RWPE2 (cell line): ENCODE measurements around the gene ZNF823.
"Not testable (repeated sequence)": the region's sequence is repeated elsewhere in the genome, so short reads cannot be mapped to it uniquely, and the experiment has no call there.

Experiments used
- ATAC-seq: fragments of 200-7000 bp; cut with Tn5 transposase; 3 replicates; pipeline ENCODE4 v1.9.1; 2021; ENCODE audit warnings: low read depth
- DNase-seq: peaks from one replicate; pipeline ENCODE4 v3.0.0-alpha.2; 2020; ENCODE audit warnings: low spot score
- H3K27ac ChIP-seq: fragments of 450-650 bp; 2 replicates; pipeline ENCODE4 v1.5.1; 2017; ENCODE audit warnings: mild to moderate bottlenecking; ENCODE audit not compliant: poor library complexity, severe bottlenecking
- H3K27me3 ChIP-seq: fragments of 250-450 bp; sonication (Bioruptor Pico); 2 replicates; pipeline ENCODE4 v1.5.1; 2021; ENCODE audit warnings: mild to moderate bottlenecking, moderate library complexity; ENCODE audit not compliant: insufficient read depth, poor library complexity, severe bottlenecking
- H3K36me3 ChIP-seq: fragments of 250-450 bp; sonication (Bioruptor Pico); 2 replicates; pipeline ENCODE4 v1.5.1; 2020; ENCODE audit warnings: low read depth, mild to moderate bottlenecking, moderate library complexity
- H3K4me1 ChIP-seq: fragments of 250-450 bp; sonication (Bioruptor Pico); 2 replicates; pipeline ENCODE4 v1.5.1; 2021; ENCODE audit warnings: mild to moderate bottlenecking, moderate library complexity; ENCODE audit not compliant: insufficient read depth, poor library complexity, severe bottlenecking
- H3K4me3 ChIP-seq: fragments of 250-450 bp; sonication (Bioruptor Pico); 2 replicates; pipeline ENCODE4 v1.5.1; 2021; ENCODE audit warnings: mild to moderate bottlenecking, moderate library complexity; ENCODE audit not compliant: severe bottlenecking
- H3K9me3 ChIP-seq: fragments of 250-450 bp; sonication (Bioruptor Pico); 2 replicates; pipeline ENCODE4 v1.5.1; 2021; ENCODE audit warnings: mild to moderate bottlenecking, moderate library complexity; ENCODE audit not compliant: severe bottlenecking
- TF ChIP-seq, protein P1 (sequence below): fragments of 450-650 bp; IDR thresholded peaks from one replicate; pipeline ENCODE4 v1.5.1; 2017; ENCODE audit warnings: mild to moderate bottlenecking, moderate library complexity; ENCODE audit not compliant: poor library complexity, severe bottlenecking

Gene ZNF823

DNA sequence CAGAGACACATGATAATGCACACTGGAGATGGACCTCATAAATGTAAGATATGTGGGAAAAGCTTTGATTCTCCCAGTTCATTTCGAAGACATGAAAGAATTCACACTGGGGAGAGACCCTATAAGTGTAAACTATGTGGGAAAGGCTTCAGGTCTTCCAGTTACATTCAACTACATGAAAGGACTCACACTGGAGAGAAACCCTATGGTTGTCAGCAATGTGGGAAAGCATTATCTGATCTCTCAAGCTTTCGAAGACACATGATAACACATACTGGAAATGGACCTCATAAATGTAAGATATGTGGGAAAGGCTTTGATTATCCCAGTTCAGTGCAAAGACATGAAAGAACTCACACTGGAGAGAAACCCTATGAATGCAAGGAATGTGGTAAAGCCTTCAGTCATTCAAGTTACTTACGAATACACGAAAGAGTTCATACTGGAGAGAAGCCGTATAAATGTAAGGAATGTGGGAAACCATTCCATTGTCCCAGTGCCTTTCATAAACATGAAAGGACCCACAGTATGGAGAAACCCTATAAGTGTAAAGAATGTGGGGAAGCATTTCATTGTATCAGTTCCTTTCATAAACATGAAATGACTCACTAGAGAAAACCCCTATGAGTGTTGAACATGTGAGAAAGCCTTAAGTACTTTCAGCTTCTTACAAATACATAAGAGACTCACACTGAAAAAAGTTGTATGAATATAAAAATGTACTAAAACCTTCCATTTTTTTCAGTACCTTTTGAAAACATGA is 42.7 kb upstream of the ZNF823 start:
- peaks cover 48% of the 10 kb centered on the region for H3K36me3 ChIP-seq
- H3K9me3 ChIP-seq: peaks cover 44% of the 10 kb centered on the region

DNA sequence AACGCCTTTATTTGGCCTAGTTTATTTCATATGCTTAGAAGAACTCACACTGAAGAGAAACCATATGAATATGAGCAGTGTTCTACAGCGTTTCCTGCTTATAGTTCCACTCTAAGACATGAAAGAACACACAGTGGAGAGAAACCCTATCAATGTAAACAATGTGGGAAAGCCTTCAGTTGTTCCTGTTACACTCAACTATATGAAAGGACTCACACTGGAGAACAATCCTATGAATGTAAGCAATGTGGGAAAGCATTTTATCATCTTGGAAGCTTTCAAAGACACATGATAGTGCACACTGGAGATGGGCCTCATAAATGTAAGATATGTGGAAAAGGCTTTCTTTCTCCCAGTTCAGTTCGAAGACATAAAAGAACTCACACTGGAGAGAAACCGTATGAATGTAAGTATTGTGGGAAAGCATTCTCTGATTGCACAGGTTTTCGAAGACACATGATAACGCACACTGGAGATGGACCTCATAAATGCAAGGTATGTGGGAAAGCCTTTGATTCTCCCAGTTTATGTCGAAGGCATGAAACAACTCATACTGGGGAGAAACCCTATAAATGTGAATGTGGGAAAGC is 41.8 kb upstream of the ZNF823 start:
- H3K9me3 ChIP-seq: peaks cover 46% of the 10 kb centered on the region
- H3K27me3 ChIP-seq: no peaks in the 10 kb centered on the region
- no peak for ATAC-seq
- H3K27ac ChIP-seq: no peak overlapping the region
- no peak for DNase-seq
- peaks cover 51% of the 10 kb centered on the region for H3K36me3 ChIP-seq
- no peak overlapping the region for H3K4me3 ChIP-seq
- H3K4me1 ChIP-seq: no peaks in the 10 kb centered on the region
- TF ChIP-seq, protein P1, sequence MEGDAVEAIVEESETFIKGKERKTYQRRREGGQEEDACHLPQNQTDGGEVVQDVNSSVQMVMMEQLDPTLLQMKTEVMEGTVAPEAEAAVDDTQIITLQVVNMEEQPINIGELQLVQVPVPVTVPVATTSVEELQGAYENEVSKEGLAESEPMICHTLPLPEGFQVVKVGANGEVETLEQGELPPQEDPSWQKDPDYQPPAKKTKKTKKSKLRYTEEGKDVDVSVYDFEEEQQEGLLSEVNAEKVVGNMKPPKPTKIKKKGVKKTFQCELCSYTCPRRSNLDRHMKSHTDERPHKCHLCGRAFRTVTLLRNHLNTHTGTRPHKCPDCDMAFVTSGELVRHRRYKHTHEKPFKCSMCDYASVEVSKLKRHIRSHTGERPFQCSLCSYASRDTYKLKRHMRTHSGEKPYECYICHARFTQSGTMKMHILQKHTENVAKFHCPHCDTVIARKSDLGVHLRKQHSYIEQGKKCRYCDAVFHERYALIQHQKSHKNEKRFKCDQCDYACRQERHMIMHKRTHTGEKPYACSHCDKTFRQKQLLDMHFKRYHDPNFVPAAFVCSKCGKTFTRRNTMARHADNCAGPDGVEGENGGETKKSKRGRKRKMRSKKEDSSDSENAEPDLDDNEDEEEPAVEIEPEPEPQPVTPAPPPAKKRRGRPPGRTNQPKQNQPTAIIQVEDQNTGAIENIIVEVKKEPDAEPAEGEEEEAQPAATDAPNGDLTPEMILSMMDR: no peak

More for the DNA sequence above, 42.7 kb upstream of the ZNF823 start:
- Histone ChIP-seq H3K4me1 (no peaks in the 10 kb centered on the region), H3K4me3 (no peak overlapping the region), H3K27ac (no peak overlapping the region), H3K27me3 (no peaks in the 10 kb centered on the region)
- TF ChIP-seq, protein P1: no peak
- ATAC-seq (no peak), DNase-seq (no peak)

DNA sequence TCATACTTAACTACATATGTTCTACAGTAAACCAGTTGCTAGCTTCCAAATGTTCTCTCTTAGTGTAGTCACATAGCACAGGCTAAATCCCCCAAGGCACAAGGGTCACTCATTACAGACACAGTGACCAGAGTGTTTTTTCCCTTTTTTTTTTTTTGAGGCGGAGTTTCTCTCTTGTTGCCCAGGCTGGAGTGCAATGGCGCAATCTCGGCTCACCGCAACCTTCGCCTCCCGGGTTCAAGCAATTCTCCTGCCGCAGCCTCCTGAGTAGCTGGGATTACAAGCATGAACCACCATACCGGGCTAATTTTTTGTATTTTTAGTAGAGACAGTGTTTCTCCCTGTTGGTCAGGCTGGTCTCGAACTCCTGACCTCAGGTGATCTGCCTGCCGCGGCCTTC is 37.9 kb upstream of the ZNF823 start:
- not testable (repeated sequence) for H3K27ac ChIP-seq, H3K27me3 ChIP-seq, DNase-seq, ATAC-seq, H3K4me1 ChIP-seq, H3K4me3 ChIP-seq
- H3K9me3 ChIP-seq: peaks cover 30% of the 10 kb centered on the region
- peaks cover 46% of the 10 kb centered on the region for H3K36me3 ChIP-seq

DNA sequence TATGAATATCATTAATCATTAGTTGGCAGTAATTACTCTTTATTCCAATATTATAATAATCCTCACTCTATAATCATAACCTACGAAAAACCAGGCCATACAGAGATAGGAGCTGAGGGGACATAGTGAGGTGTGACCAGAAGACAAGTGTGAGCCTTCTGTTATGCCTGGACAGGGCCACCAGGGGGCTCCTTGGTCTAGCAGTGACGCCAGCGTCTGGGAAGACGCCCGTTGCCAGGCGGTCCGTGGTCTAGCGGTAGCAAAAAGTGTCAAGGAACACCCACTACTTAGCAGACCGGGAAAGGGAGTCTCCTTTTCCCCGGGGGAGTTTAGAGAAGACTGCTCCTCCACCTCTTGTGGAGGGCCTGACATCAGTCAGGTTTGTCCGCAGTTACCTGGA is 32.8 kb upstream of the ZNF823 start:
- H3K27ac ChIP-seq, ATAC-seq, H3K4me3 ChIP-seq, DNase-seq, H3K4me1 ChIP-seq, H3K27me3 ChIP-seq, H3K36me3 ChIP-seq: not testable (repeated sequence)
- peaks cover 15% of the 10 kb centered on the region for H3K9me3 ChIP-seq

DNA sequence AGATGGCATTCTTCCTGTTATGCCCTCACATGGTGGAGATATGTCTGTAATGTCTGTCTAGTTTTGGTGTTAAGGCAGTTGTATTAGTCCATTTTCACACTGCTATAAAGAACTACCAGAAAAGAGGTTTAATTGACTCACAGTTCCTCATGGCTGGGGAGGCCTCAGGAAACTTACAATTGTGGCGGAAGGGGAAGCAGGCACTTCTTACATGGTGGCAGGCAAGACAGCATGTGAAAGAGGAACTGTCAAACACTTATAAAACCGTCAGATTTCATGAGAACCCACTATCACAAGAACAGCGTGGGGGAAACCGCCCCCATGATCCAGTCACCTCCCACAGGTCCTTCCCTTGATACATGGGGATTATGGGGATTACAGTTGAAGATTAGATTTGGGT is 31.2 kb upstream of the ZNF823 start:
- Histone ChIP-seq H3K4me1 (no peaks in the 10 kb centered on the region), H3K27me3 (no peaks in the 10 kb centered on the region), H3K27ac (no peak overlapping the region), H3K36me3 (peaks cover 3% of the 10 kb centered on the region; the same call in 1 of the 2 replicates), H3K4me3 (no peak overlapping the region), H3K9me3 (peaks cover 13% of the 10 kb centered on the region)
- DNase-seq (no peak), ATAC-seq (no peak)
- TF ChIP-seq, protein P1: no peak
